Measurements from ENCODE around the gene PLEKHM3. TPM values are rescaled to one million over a fixed set of nuclear protein-coding genes. Genes with fewer than 3 reads are reported as not detected.

The PLEKHM3 gene
- polyA plus RNA-seq, 1 experiment: 5.8 TPM

DNA sequence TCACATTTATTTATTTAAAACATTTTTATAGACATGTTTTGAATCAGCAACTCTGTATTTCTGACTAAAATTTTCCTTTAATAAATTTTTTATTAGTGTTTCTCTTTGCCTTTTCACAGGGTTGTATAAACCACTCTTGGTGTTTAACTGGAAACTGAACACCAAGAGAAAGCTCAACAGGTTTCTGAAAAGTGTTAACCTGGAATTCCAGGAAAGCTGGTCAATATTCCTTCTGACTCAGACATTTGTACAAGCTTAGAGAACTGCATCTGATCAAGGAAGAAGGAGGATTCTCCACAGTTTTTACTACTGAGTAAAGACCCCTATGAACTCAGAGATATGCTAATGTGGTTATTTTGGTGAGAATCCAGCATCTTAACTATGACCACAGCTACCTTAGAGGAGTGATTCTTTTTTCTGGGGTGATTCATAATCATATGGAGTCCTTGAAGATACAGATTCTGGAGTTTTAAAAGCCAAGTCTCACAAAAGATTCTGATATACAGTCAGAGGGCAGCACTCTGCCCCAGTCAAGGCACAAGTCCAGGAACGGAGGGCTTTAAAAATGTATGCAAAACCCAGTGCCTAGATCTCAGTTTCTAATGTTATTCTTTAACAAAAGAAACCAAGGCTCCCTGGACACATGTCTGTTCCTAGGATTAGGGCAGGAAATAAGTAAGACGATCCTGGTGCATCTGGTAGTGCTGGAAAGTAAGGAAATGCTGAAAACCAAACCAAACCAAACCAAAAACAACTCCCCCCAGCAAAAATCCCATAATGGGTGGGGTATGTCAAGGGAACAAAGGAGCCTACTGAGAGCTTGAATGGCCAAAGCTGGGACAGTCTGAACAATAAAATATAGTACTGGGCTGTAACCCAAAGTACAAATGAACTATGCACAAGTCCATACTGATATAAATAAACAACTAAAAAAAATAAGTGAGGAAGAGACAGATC lies 170.6 kb downstream of the PLEKHM3 start:
- no peaks in the 10 kb centered on the region for H3K27me3 ChIP-seq (ENCODE audit: control insufficient read depth, insufficient read depth, low read length)
- peak; percentile 24 for DNase-seq (ENCODE audit: low read depth)
- H3K4me3 ChIP-seq (ENCODE audit: low read depth, low read length): no peak overlapping the region
- no peak for TF ChIP-seq CTCF (IDR thresholded peaks at IDR 0.05; ENCODE audit: insufficient read depth, low read depth, low read length)
- H3K36me3 ChIP-seq (ENCODE audit: control insufficient read depth, insufficient read depth, low read length): no peaks in the 10 kb centered on the region
- ChIA-PET POLR2A (no interaction called here), CTCF (no interaction called here)

GRCh38 chr2:207852791-207853190 lies 172.5 kb downstream of the PLEKHM3 start:
- Histone ChIP-seq H3K4me3 (ENCODE audit: low read depth, low read length) (no peak overlapping the region), H3K27me3 (ENCODE audit: control insufficient read depth, insufficient read depth, low read length) (no peaks in the 10 kb centered on the region), H3K36me3 (ENCODE audit: control insufficient read depth, insufficient read depth, low read length) (no peaks in the 10 kb centered on the region)
- DNase-seq (ENCODE audit: low read depth): no peak
- TF ChIP-seq CTCF (IDR thresholded peaks at IDR 0.05; ENCODE audit: insufficient read depth, low read depth, low read length): no peak
- ChIA-PET POLR2A (interaction anchor here (0.6 kb wide), 1 partner anchor 29 kb away, joined by 6 read pairs; no protein-coding TSS in a partner anchor), CTCF (interaction anchor here (0.7 kb wide), 1 partner anchor 43 kb away, joined by 4 read pairs; no protein-coding TSS in a partner anchor)

- H3K27me3 ChIP-seq (ENCODE audit: control insufficient read depth, insufficient read depth, low read length): no peaks in the 10 kb centered on the region
- no peak for TF ChIP-seq CTCF (IDR thresholded peaks at IDR 0.05; ENCODE audit: insufficient read depth, low read depth, low read length)
- CTCF ChIA-PET: interaction anchor here (1.6 kb wide), 1 partner anchor 23 kb away, joined by 5 read pairs; no protein-coding TSS in a partner anchor
- POLR2A ChIA-PET: no interaction called here
- H3K4me3 ChIP-seq (ENCODE audit: low read depth, low read length): no peak overlapping the region
- H3K36me3 ChIP-seq (ENCODE audit: control insufficient read depth, insufficient read depth, low read length): no peaks in the 10 kb centered on the region
- DNase-seq (ENCODE audit: low read depth): no peak
Observed at GRCh38 chr2:207849443-207849842, 175.9 kb downstream of the PLEKHM3 start.

DNA sequence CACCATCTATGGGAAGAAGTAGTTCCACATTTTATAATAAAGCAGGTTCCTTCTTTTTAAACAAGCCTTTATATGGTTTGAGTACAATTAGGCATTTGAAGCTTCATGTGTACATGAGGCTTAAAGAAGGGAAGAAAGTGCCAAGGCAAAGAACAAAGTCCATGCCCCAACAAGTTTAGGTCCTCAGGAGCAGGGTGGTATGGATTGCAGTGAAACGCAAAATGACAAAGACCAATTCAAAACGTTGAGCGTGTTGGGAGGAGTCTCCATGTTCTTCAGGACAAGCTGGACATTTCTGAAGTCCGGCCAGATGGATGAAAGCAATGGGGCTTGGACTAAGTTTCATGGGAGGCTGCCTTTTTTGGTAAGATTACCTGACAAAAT lies 176.8 kb downstream of the PLEKHM3 start:
- DNase-seq (ENCODE audit: low read depth): no peak
- TF ChIP-seq CTCF (IDR thresholded peaks at IDR 0.05; ENCODE audit: insufficient read depth, low read depth, low read length): no peak
- Histone ChIP-seq H3K27me3 (ENCODE audit: control insufficient read depth, insufficient read depth, low read length) (no peaks in the 10 kb centered on the region), H3K4me3 (ENCODE audit: low read depth, low read length) (no peak overlapping the region), H3K36me3 (ENCODE audit: control insufficient read depth, insufficient read depth, low read length) (no peaks in the 10 kb centered on the region)
- CTCF ChIA-PET: no interaction called here
- POLR2A ChIA-PET: no interaction called here

- Histone ChIP-seq H3K27me3 (ENCODE audit: control insufficient read depth, insufficient read depth, low read length) (no peaks in the 10 kb centered on the region), H3K4me3 (ENCODE audit: low read depth, low read length) (no peak overlapping the region), H3K36me3 (ENCODE audit: control insufficient read depth, insufficient read depth, low read length) (no peaks in the 10 kb centered on the region)
- TF ChIP-seq CTCF (IDR thresholded peaks at IDR 0.05; ENCODE audit: insufficient read depth, low read depth, low read length): no peak
- CTCF ChIA-PET: interaction anchor here (0.8 to 1.4 kb wide), 3 partner anchors 10 to 177 kb away, joined by 3 to 4 read pairs (median 3); no protein-coding TSS in a partner anchor
- DNase-seq (ENCODE audit: low read depth): no peak
- POLR2A ChIA-PET: no interaction called here
Observed at GRCh38 chr2:207847807-207848544, 177.4 kb downstream of the PLEKHM3 start.
